NCI-H2227 (cell line): Measurements from ENCODE around the gene CNPY2.
"Not testable (repeated sequence)": the region's sequence is repeated elsewhere in the genome, so short reads cannot be mapped to it uniquely, and the experiment has no call there.

Experiments used
- DNase-seq: peaks from one replicate; lab custom pipeline; 2025; ENCODE audit not compliant: unreplicated experiment; lab: John Stamatoyannopoulos, UW

The CNPY2 gene

DNA sequence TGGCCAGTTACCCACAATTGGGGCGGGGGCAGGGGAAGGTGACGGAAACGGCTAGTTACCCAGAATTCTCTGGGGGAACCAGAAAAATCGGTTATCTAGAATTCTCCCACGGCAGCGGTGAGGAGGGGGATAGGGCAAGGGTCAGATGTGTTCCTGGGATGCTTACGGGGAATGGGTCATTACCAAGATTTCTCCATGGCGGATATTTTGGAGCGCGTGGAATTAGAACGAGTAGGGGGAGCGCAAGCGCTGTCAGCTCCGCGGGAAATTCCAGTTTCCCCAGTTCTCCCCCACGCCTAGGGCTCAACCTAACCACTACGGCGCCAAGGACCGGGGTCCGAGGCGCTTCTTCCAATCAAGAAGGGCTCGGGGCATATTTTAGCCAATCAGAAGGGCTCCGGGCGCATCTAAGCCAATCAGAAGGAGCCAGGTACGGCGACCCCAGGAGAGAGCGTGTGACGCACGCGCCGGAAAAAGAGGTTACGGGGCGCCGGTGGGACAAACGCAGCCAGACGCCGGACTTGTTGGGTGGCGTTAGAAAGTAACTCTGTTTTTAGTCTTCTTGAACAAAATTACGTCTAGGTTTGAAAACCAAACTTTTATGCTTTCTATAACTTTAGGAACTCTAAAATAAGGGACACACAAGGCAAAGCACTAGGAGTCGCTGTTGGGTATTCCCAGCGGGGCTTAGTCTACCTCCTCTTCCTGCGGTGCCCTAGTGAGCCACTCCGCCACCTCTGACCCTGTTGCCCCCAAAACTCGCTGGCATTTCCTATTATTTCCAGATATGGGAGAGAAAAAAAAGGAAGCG is 18.1 kb upstream of the CNPY2 start, which contains the start of gene PAN2:
PAN2 (minus strand) TSS at position 322 of the 811 bp plus-strand sequence. CDS start 906 bp downstream, outside the sequence.
- DNase-seq = peak; percentile 94

DNA sequence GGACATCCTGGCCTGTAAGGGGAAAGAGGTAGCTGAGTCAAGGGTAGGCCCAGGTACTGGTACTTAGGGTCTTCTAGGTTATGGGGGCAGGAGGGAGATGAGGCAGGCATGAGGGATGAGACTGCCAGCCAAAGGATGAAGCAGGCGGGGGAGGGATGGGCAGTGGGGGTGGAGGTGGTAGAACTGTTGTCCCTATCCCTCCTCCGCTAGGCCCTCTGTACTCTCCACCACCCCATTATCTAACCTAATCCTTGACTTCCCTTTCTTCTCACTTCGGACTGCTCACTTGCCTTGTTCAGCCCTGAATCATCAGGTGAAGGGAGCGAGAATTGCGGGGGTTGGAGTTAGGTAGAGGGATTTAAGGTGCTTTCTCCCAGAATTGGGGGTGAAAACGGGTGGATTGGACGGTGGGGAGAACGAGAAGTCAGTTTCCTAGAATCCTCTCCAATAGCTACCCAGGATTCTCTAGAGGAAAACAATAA is 17.4 kb upstream of the CNPY2 start:
- DNase-seq = no peak

DNA sequence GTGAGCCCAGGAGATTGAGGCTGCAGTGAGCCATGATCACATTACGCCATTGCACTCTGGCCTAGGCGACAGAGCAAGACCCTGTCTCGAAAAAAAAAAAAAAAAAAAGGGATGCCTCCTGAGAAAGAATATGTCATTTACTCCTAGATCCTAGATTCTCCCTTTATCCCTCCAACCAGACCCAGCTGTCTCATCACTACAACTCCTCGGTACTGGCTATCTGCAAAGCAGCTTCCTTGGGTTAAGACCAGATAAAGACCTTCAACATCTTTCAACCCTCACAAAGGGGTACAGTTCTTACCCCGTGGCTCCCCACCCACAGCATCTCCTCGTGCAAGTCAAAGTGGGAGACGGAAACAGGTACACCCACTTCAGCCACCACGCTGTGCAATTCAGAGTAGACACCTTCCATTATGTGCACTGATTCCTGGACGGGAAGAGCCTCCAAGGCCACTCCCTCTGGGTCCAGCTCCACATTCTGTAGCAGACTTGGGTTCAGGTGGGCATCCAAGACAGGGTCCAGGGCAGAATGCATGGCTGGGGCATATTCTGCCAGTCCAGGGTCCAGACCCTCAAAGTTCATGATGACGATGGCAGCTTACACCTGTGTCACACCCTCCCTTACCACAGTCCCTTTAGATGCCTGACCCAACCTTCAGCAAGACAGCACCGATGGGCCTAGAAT is 16.9 kb upstream of the CNPY2 start:
- no peak for DNase-seq

DNA sequence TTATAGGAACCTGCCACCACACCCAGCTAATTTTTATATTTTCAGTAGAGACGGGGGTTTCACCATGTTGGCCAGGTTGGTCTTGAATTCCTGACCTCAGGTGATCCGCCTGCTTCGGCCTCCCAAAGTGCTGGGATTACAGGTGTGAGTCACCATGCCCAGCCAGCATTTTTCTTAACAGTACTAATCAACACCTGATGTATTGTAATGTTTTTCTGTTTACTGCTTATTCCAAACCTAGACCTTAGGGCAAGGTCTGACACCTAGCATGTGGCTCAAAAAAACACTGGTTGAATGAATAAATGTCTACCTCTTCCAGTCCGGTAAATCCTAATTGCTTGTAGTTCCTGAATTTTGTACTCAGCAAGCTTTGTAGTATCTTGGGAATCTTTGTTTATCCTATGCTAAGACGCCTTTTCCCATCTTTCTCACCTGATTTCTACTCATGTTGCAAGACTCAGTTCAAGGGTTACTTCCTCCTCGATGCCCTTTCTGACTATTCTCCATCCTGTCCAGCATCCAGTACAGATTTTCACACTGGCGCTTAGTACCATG is 15.2 kb upstream of the CNPY2 start:
- DNase-seq = no peak

DNA sequence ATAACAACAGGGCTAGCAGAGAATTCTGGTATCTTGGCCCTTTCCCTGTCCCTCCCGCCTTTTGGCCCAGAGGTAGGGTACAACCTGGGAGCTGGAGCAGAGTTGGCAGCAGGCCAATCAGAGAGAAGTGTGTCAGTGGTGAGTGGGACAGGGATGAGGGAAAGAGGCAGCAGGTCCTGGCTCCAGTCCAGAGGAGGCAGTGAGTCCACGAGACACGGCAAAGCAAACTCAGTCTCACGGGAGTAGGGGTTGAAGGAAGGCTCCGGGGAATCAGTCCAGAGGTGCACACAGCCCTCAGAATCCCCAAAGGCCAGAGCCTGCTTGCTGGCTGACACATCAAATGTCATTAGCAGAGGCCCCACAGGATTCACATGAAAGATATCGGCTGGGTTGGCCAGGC is 10.7 kb upstream of the CNPY2 start:
- DNase-seq = no peak

DNA sequence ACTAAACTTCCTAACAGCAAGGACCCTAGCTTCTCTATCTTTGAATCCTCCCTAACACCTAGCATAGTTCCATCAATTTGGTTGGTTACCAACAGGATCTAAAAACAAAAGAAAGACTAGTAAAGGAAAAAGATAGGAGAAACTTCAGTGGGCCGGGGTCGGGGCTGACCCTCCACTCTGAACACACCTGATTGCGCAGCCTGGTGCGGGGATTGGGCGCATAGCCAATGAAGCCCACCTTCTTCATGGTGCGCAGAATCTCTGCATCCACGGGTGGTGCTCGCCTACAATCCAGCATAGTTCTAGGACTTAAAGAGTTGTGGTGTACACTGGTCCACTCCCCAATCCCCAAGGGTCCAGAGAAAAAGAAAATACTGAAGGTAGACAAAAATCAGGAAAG is 10.3 kb upstream of the CNPY2 start:
- no peak for DNase-seq

DNA sequence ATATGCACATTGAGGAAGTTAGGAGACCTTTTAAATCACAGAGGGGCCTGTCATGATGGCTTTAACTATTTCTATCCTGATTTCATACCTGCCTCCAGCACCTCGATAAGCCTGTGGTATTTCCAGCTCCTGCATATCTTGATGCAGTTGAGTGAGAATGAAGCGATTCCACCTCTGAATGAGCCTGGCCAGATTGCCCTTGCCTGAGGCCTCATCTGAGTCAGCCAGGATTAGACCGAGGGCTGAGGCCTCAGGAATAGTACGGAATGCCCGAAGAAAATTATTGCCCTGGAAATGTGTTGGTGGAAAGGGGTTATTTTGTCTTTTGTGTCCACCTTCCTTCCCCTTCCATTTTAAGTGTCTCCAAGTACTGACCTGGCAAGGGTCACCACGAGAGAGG is 8.4 kb upstream of the CNPY2 start:
- DNase-seq = no peak

DNA sequence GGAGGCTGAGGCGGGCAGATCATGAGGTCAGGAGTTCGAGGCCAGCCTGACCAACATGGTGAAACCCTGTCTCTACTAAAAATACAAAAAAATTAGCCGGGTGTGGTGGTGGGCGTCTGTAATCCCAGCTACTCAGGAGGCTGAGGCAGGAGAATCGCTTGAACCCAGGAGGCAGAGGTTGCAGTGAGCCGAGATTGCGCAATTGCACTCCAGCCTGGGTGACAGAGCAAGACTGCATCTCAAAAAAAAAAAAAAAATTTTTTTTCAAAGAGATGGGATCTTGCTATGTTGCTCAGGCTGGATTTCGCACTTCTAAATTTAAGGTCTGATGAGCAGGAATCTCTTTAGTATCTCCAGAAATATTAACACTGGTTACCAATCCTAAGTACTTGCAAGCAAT is 5.8 kb upstream of the CNPY2 start:
- DNase-seq = not testable (repeated sequence)

DNA sequence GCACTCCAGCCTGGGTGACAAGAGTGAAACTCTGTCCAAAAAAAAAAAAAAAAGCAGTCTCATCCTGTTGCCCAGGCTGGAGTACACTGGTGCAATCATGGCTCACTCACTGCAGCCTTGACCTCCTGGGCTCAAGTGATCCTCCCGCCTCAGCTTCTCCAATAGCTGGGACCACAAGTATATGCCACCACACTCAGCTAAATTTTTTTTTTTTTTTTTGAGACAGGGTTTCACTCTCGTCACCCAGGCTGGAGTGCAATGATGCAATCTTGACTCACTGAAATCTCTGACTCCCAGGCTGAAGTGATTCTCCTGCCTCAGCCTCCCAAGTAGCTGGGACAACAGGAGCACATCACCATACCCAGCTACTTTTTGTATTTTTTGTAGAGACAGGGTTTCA is 5.2 kb upstream of the CNPY2 start:
- no peak for DNase-seq

DNA sequence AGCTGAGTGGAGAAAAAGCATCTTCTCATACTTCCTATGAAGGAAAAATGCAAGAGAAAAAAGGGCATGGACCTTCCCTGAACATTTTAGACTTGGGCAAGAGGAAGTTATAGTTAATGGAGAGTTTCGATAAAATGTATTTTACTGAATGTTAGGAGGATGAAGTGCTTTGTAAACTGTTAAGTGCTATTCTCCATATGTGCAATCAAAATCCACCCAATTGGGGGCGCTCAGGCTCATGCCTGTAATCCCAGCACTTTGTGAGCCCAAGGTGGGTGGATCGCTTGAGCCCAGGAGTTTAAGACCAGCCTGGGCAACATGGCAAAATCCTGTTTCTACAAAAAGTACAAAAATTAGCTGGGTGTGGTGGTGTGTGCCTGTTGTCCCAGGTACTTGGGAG is 1.9 kb upstream of the CNPY2 start:
- no peak for DNase-seq

DNA sequence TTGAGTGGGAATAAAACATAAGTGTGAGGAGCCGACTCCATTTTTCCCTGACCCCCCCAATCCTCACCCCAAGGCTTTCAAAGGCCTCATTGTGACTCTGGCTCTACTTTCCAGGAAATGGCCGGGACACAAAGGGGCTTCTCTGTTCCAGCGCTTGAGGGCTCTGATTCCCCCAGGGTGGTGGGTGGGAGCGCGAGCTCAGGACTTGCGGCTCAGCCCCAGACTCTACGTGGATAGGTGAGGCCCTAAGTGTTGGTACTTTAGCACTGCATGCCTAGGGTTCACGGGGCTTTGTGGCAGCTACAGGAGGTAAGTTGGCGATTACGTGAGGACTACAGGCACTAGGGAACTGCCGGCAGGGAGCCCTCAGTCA is 553 bp downstream of the CNPY2 start:
- no peak for DNase-seq

DNA sequence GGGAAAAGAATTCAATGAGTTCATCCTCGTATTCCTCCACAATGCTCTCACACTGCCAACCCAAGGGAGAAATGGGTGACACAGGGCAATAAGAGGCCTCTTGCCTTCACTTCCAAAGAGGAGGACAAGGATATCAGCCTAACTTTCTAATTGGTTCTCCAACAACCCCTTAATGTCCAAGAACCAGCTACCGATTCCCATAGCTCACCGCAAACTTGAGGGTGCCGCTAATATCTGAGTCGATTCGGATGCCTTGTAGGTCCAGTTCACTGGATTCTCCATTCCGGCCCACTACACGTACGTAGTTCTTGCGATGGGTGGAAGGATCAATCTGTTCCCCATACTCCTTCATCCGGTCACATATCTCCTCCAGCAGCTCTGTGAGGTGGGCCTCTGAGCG is 4.8 kb downstream of the CNPY2 start:
- no peak for DNase-seq

DNA sequence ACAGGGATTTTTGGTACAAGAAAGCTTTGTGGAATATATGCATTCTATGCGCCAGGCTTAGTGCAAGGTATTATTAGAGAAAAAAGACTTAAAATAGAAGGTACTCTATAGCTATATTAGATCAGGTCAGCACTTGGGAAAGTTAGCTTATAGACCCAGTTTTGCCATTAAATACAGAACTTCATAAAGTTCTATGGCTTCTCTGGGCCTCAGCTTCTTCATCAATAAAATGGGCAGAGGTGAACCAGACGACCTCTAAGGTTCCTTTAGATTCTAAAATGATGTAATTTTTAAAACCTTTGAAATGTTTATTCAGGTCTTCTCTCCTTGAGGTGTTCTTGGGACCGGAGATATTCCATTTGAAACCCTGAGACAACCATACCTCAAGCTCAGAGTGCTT is 7.1 kb downstream of the CNPY2 start:
- DNase-seq = no peak

DNA sequence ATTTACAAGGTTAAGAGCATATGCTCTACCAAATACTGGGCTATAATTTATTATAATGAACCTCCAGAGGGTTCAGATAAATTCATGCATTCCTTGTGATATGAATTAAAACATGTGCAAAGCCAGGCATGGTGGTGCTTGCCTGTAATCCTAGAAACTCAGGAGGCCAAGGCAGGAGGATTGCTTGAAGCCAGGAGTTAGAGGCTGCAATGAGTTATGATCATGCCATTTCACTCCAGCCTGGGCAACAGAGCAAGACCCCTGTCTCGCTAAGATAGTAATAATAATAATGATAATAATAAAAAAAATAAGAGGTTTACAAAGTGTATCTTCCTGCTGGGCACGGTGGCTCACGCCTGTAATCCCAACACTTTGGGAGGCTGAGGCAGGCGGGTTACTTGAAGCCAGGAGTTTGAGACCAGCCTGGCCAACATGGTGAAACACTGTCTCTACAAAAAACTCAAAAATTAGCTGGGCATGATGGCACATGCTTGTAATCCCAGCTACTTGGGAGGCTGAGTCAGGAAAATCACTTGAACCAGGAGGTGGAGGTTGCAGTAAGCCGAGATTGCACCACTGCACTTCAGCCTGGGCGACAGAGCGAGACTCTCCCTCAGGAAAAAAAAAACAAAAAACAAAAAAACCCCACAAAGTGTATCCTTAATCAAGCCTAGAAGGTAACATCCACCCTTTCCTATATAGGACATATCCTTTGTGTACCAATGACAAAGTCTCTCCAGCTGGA is 8.4 kb downstream of the CNPY2 start:
- DNase-seq = no peak

DNA sequence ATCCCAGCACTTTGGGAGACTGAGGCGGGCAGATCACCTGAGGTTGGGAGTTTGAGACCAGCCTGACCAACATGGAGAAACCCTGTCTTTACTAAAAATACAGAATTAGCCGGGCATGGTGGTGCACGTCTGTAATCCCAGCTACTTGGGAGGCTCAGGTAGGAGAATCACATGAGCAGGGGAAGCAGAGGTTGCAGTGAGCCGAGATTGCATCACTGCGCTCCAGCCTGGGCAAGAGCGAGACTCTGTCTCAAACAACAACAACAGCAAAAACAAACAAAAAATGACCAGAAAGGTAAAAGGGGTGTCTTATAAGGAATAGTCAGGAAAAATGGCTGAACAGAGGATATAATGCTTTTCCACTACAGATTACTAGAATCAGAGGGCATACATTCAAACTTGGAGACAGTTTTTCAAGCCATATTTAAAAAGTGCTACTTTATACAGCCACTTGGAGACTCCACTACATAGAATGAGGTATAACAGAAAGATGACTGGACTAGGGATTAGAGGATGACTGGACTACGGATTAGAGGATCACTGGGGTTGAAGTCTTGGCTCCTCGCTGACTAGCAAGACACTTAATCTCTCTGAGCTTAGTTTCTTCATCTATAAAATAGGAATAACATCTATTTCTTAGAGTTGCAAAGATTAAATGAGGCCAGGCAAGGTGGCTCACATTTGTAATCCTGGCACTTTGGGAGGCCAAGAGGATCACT is 10.8 kb downstream of the CNPY2 start:
- no peak for DNase-seq

DNA sequence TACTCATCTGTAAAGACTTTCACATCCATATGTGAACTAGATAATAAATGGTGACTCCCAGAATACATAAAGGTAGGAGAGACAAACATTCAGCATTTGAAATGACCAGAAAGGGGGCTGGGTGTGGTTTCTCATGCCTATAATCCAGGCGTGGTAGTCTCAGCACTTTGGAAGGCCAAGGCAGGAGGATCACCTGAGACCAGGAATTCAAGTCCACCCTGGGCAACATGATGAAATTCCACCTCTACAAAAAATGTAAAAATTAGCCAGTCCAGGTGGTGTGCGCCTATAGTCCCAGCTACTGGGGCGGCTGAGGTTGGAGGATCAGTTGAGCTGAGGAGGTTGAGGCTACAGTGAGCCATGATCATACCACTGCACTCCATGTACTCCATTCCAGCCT is 11.5 kb downstream of the CNPY2 start:
- no peak for DNase-seq

DNA sequence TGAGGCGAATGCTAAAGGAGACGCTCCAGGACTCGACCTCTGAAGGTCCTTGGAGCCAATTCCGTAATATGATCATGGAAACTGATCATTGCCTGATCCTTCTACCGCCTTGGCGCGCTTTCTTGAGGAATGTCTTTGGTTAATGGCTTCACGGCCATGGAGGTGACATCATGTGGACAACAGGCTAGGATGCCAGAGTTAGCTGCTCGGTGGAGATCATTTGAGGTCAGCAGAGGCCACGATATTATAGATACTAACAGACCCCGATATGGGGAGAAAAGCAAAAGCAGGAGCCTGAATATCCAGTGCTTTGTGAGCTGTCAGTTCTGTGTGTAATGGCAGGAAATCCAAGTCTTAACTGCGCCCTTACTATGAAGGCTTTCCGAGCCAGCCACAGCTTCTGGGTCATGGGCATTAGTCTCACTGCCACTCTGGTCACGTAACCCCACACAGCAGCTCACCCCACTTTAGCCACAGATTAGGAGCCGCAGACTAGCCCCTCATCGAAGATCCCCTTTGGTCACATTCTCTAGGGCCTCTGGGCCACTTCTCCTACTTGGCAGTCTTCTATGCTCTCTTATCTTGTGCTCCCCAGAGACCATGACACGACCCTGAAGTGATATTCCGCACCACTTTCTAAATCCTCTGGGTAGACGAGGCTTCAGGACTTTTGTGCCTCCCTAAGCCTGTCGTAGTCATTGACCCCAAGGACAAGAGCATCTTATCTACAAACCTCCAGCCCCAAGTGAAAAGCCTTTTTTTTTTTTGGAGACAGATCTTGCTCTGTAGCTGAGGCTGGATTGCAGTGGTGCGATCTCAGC is 14.9 kb downstream of the CNPY2 start:
- peak; percentile 61 for DNase-seq

DNA sequence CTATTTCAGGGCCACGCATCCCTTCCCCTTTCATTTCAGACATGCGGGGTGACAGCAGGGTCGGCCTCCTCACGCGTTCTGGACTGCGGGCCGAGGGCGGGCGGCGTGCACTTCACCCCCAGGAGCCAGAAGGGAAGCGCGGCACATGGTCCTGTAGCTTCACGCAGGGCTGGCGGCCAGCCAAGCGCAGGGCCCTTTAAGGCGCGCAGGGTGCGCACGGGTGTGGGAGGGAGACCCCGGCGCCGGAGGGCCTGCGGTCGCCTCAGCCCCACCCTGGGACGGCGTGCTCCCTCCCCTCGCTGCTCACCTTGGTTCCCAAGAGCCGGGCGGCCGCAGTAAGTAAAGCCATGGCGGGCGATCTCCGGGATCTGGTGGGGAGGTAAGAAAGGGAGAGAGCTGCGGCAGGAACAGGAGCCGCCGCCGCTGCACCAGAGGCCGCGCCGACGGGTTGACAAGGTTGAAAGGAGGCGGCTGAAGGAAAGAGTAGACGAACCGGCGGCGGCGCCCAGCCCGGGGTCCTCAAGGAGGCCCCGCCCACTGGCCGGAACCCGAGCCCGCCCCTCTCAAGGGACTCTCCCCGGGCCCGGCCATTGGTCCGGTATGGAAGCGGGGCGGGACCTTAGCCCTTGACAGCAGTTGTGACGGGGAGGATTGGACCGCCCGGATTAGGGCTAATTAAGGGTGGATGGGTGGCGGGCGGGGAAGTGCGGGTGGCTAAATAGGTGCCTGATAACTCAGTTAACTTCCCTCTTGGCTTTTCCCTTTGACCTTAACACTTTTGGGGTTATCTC is 15.7 kb downstream of the CNPY2 start, which contains the start of gene CS:
CS (minus strand) TSS at position 478 of the 791 bp plus-strand sequence; CDS start at position 349, 129 bp downstream.
- DNase-seq = peak; percentile 97

DNA sequence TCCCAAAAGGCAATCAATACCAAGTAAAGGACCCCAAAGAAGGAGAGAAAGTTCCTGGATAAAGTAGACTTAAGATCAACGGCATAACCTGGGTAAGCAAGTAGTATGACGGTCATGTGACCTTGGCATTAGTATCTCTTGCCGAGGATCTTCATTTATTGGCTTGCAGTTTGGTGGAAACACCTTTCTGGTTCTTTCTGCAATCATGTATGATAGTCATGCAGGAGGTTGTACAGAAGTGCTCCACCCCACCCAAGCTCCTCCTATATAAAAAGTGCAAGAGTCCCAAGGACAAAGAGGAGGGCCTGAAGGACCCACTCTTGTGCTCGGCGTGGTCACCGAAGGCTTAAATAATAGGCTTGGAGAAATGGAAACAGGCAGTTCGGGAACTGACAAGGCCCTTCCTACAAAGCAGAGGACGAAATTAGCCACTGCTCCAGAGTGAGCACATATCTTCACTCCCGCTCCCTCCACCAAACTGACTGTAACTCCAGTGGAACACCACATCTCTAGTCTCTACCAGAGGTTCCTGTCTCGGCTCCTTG is 16.4 kb downstream of the CNPY2 start:
- peak; percentile 27 for DNase-seq
